GM12878 (cell line): ENCODE results near the gene XDH. TPM values are rescaled to one million over a fixed set of nuclear protein-coding genes. Genes with fewer than 3 reads are reported as not detected.

ENCODE experiments used
- ATAC-seq: fragments of 200-7000 bp; cut with Tn5 transposase; 3 replicates; pipeline ENCODE4 v1.9.1; 2020; ENCODE audit warnings: mild to moderate bottlenecking, moderate library complexity
- BruUV-seq: library from RNA; stranded (reverse); fragments of 400-500 nt; replicated peaks from 2 replicates; lab custom pipeline; 2021; lab: Mats Ljungman, UMichigan
- CTCF ChIA-PET: fragments of 300-600 bp; sonication (Branson Sonifier 250); formaldehyde crosslinking; extraction: SDS; loops from one replicate; lab custom pipeline; 2021; ENCODE audit warnings: inconsistent platforms; lab: Yijun Ruan, JAX
- POLR2A ChIA-PET: fragments of 350-600 bp; formaldehyde crosslinking; extraction: SDS; loops from one replicate; lab custom pipeline; 2021; ENCODE audit warnings: inconsistent platforms; lab: Charles Lee
- RAD21 ChIA-PET: fragments of 300-600 bp; sonication (Branson Sonifier 250); formaldehyde crosslinking; loops from one replicate; lab custom pipeline; 2023; ENCODE audit warnings: antibody characterized with exemption; ENCODE audit not compliant: unreplicated experiment; lab: Charles Lee
- SMC1A ChIA-PET: fragments of 300-600 bp; sonication (Branson Sonifier 250); formaldehyde crosslinking; loops from one replicate; lab custom pipeline; 2023; ENCODE audit not compliant: unreplicated experiment, uncharacterized antibody; lab: Charles Lee
- DNase-seq: peaks from one replicate; pipeline ENCODE4 v3.0.0-alpha.2; 2011; ENCODE audit warnings: low read depth, low spot score
- FAIRE-seq: peaks from 3 replicates; lab custom pipeline; 2011; peaks lifted over from hg19 to GRCh38; lab: Jason Lieb, UNC
- H2AFZ ChIP-seq: 2 replicates; pipeline ENCODE4 v1.6.0; 2011; ENCODE audit warnings: low read depth, low read length, control low read depth; ENCODE audit not compliant: control insufficient read depth
- H3K27ac ChIP-seq: 2 replicates; pipeline ENCODE4 v1.5.1; 2011; ENCODE audit warnings: control low read depth; ENCODE audit not compliant: control insufficient read depth, insufficient read depth
- H3K27me3 ChIP-seq, 2 experiments: replicated peaks in 1 of 2; 2 replicates each; pipeline versions ENCODE4 v1.6.0 to v1.6.1; 2011; ENCODE audit warnings: low read length in 1 of 2; ENCODE audit not compliant: control insufficient read depth in 2 of 2, insufficient read depth in 2 of 2
- H3K36me3 ChIP-seq, 2 experiments: 2 replicates each; pipeline ENCODE4 v1.5.1; 2011; ENCODE audit warnings: low read length in 1 of 2; ENCODE audit not compliant: control insufficient read depth in 2 of 2, insufficient read depth in 2 of 2
- H3K4me1 ChIP-seq: 2 replicates; pipeline ENCODE4 v1.6.1; 2011; ENCODE audit warnings: mild to moderate bottlenecking, low read length, moderate library complexity, mixed read lengths; ENCODE audit not compliant: control insufficient read depth, insufficient read depth
- H3K4me2 ChIP-seq: 2 replicates; pipeline ENCODE4 v1.6.0; 2011; ENCODE audit warnings: control low read depth; ENCODE audit not compliant: control insufficient read depth, insufficient read depth
- H3K4me3 ChIP-seq: fragments of 200-600 bp; sonication (generic); 2 replicates; pipeline ENCODE4 v1.5.1; 2016
- H3K79me2 ChIP-seq: 2 replicates; pipeline ENCODE4 v1.6.0; 2011; ENCODE audit warnings: low read length; ENCODE audit not compliant: control insufficient read depth, insufficient read depth
- H3K9ac ChIP-seq: 2 replicates; pipeline ENCODE4 v1.8.0; 2011; ENCODE audit warnings: low read length, control low read depth, mixed read lengths; ENCODE audit not compliant: control insufficient read depth, insufficient read depth
- H3K9me3 ChIP-seq: replicated peaks from 3 replicates; pipeline ENCODE4 v1.5.1; 2011; ENCODE audit warnings: mild to moderate bottlenecking, low read length; ENCODE audit not compliant: control insufficient read depth, insufficient read depth
- H4K20me1 ChIP-seq: 2 replicates; pipeline ENCODE4 v1.6.0; 2011; ENCODE audit not compliant: control insufficient read depth, insufficient read depth
- ESRRA ChIP-seq: IDR thresholded peaks from 2 replicates; pipeline ENCODE4 v1.6.1; 2012; ENCODE audit warnings: mild to moderate bottlenecking, low read length, improper control_type of control experiment
- HDAC2 ChIP-seq: fragments of 200-600 bp; sonication (generic); IDR thresholded peaks from 2 replicates; pipeline ENCODE4 v1.6.1; 2017
- NR2C2 ChIP-seq: IDR thresholded peaks from 2 replicates; pipeline ENCODE4 v1.6.1; 2011; ENCODE audit warnings: borderline replicate concordance, low read depth; ENCODE audit not compliant: control insufficient read depth, insufficient read length
- PAX8 ChIP-seq: fragments of 450-650 bp; IDR thresholded peaks from 2 replicates; pipeline ENCODE4 v1.6.1; 2017; ENCODE audit warnings: mild to moderate bottlenecking, moderate library complexity
- YBX1 ChIP-seq: fragments of 450-650 bp; IDR thresholded peaks from 2 replicates; pipeline ENCODE4 v1.6.1; 2016; ENCODE audit warnings: antibody characterized with exemption
- ZBED1 ChIP-seq: IDR thresholded peaks from 2 replicates; pipeline ENCODE4 v1.6.1; 2016; ENCODE audit warnings: borderline replicate concordance
- WGBS: methylation state at CpG from one replicate; pipeline ENCODE4 v1.1.6; 2016; ENCODE audit warnings: low lambda C conversion rate; ENCODE audit not compliant: insufficient replicate concordance, insufficient coverage; ENCODE audit errors: missing lambda C conversion rate; 5-methylcytosine and 5-hydroxymethylcytosine counted together
- in situ Hi-C: fragments of 300-500 bp; cut with MboI; formaldehyde crosslinking; loops from 9 replicates; pipeline ENCODE4 v1.14.3; 2018; ENCODE audit warnings: mixed read lengths
- intact Hi-C: fragments of 100-400 bp; cut with micrococcal nuclease; formaldehyde crosslinking; loops from one replicate; pipeline ENCODE4 v1.14.2; 2022; ENCODE audit not compliant: unreplicated experiment
- polyA plus RNA-seq, 11 experiments: library from polyadenylated mRNA; depleted of rRNA in 4 of 11; unstranded in 6 of 11; stranded (reverse) in 5 of 11; fragments of >200 nt; fragmentation: Nextera tagmentation in 4 of 11; fragmentation: Illumina TruSeq in 1 of 11; extraction: Ambion mirVana in 4 of 11; extraction: Trizol in 1 of 11; gene quantifications; 1 replicate in 1 of 11; 2 replicates in 10 of 11; pipeline versions ENCODE4 v1.2.1 to v1.2.3, GENCODE V29; 2011 to 2016; ENCODE audit warnings: inconsistent platforms in 2 of 11, missing spikeins in 2 of 11, low read depth in 1 of 11
- total RNA-seq, 4 experiments: library from RNA; depleted of rRNA in 3 of 4; stranded (reverse); fragments of >200 nt in 3 of 4; fragmentation: Illumina TruSeq in 1 of 4; extraction: Trizol in 1 of 4; gene quantifications; 2 replicates each; pipeline versions ENCODE4 v1.2.1 to v1.2.3, GENCODE V29; 2013 to 2021
- TF ChIP-seq, protein P1 (sequence below): fragments of 150-350 bp; IDR thresholded peaks from 2 replicates; pipeline ENCODE4 v1.6.1; 2016; ENCODE audit warnings: low read depth, low read length
- TF ChIP-seq, protein P2 (sequence below): fragments of 150-350 bp; IDR thresholded peaks from 2 replicates; pipeline ENCODE4 v1.6.1; 2014; ENCODE audit warnings: mild to moderate bottlenecking, low read depth, low read length

The XDH gene
- total and polyA plus RNA-seq, 10 of the 15 experiments (the other 5 are each of a cell fraction or from before 2014, with no cell fraction given), result 0.01 TPM; not detected in 9

DNA sequence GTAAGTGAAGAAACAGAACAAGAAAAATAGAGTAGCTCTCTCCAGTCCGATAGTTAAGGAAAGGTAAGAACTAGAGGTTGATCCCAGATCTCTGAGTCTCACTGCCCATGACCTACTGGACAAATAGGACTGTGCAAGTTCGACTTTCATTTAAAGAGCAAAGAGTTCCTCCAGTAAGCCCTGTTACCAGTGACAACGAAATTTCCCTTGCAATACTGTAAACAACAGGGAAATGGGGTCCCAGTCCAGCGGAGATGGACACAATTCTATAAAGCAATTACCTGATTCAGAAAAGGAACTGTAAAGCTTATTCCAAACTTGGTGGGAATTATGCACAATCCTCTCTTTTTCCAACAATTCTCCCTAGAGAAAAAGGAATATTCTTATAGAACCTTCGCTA lies 65.9 kb downstream of the XDH start:
- DNase-seq (no peak), FAIRE-seq (no peak), ATAC-seq (no peak)
- H3K9ac ChIP-seq, result no peak overlapping the region
- in situ Hi-C loops (no loop called here), intact Hi-C loops (no loop called here)
- TF ChIP-seq ZBED1, result no peak
- TF ChIP-seq HDAC2, result no peak
- TF ChIP-seq ESRRA, result no peak
- TF ChIP-seq NR2C2, result no peak
- TF ChIP-seq, protein P1, sequence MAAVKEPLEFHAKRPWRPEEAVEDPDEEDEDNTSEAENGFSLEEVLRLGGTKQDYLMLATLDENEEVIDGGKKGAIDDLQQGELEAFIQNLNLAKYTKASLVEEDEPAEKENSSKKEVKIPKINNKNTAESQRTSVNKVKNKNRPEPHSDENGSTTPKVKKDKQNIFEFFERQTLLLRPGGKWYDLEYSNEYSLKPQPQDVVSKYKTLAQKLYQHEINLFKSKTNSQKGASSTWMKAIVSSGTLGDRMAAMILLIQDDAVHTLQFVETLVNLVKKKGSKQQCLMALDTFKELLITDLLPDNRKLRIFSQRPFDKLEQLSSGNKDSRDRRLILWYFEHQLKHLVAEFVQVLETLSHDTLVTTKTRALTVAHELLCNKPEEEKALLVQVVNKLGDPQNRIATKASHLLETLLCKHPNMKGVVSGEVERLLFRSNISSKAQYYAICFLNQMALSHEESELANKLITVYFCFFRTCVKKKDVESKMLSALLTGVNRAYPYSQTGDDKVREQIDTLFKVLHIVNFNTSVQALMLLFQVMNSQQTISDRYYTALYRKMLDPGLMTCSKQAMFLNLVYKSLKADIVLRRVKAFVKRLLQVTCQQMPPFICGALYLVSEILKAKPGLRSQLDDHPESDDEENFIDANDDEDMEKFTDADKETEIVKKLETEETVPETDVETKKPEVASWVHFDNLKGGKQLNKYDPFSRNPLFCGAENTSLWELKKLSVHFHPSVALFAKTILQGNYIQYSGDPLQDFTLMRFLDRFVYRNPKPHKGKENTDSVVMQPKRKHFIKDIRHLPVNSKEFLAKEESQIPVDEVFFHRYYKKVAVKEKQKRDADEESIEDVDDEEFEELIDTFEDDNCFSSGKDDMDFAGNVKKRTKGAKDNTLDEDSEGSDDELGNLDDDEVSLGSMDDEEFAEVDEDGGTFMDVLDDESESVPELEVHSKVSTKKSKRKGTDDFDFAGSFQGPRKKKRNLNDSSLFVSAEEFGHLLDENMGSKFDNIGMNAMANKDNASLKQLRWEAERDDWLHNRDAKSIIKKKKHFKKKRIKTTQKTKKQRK, result no peak
- TF ChIP-seq PAX8, result no peak
- TF ChIP-seq, protein P2, sequence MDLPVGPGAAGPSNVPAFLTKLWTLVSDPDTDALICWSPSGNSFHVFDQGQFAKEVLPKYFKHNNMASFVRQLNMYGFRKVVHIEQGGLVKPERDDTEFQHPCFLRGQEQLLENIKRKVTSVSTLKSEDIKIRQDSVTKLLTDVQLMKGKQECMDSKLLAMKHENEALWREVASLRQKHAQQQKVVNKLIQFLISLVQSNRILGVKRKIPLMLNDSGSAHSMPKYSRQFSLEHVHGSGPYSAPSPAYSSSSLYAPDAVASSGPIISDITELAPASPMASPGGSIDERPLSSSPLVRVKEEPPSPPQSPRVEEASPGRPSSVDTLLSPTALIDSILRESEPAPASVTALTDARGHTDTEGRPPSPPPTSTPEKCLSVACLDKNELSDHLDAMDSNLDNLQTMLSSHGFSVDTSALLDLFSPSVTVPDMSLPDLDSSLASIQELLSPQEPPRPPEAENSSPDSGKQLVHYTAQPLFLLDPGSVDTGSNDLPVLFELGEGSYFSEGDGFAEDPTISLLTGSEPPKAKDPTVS, result no peak
- no peak for TF ChIP-seq YBX1
- H4K20me1 ChIP-seq, result no peaks in the 10 kb centered on the region
- no peaks in the 10 kb centered on the region for H3K79me2 ChIP-seq
- no peaks in the 10 kb centered on the region; a peak in 1 of 4 replicates for H3K27me3 ChIP-seq
- RAD21 ChIA-PET, result no interaction called here
- no peaks in the 10 kb centered on the region for H3K4me1 ChIP-seq
- BruUV-seq, result no TSS peak
- CTCF ChIA-PET, result no interaction called here
- SMC1A ChIA-PET, result interaction anchor here (1.1 kb wide), 1 partner anchor 488 kb away, joined by 4 read pairs; no protein-coding TSS in a partner anchor
- H3K36me3 ChIP-seq, result no peaks in the 10 kb centered on the region
- no peak overlapping the region for H3K4me2 ChIP-seq
- H3K4me3 ChIP-seq, result no peak overlapping the region
- H2AFZ ChIP-seq, result no peak overlapping the region
- 25% methylated on average over 5 of the region's 5 CpGs for WGBS
- POLR2A ChIA-PET, result no interaction called here
- H3K27ac ChIP-seq, result no peak overlapping the region
- H3K9me3 ChIP-seq, result no peaks in the 10 kb centered on the region
